ENCODE data around the gene KRAS.
A peak's percentile ranks its signal among the peaks of the same experiment; 100 is the strongest.

The KRAS gene

GRCh38 chr12:25207846-25208245 is 42.9 kb downstream of the KRAS start:
- TF ChIP-seq, protein P1, sequence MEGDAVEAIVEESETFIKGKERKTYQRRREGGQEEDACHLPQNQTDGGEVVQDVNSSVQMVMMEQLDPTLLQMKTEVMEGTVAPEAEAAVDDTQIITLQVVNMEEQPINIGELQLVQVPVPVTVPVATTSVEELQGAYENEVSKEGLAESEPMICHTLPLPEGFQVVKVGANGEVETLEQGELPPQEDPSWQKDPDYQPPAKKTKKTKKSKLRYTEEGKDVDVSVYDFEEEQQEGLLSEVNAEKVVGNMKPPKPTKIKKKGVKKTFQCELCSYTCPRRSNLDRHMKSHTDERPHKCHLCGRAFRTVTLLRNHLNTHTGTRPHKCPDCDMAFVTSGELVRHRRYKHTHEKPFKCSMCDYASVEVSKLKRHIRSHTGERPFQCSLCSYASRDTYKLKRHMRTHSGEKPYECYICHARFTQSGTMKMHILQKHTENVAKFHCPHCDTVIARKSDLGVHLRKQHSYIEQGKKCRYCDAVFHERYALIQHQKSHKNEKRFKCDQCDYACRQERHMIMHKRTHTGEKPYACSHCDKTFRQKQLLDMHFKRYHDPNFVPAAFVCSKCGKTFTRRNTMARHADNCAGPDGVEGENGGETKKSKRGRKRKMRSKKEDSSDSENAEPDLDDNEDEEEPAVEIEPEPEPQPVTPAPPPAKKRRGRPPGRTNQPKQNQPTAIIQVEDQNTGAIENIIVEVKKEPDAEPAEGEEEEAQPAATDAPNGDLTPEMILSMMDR (IDR thresholded peaks at IDR 0.05; ENCODE audit: low read depth, low read length, missing control alignments) = no peak
- H3K4me3 ChIP-seq (ENCODE audit: low read depth, low read length) = no peak overlapping the region
- DNase-seq (ENCODE audit: low read depth) = no peak
- in situ Hi-C loops (cut with HindIII; ENCODE audit: low sequenced_read_pairs) = no loop called here

GRCh38 chr12:25207411-25207810 is 43.3 kb downstream of the KRAS start:
- TF ChIP-seq, protein P1 (IDR thresholded peaks at IDR 0.05; ENCODE audit: low read depth, low read length, missing control alignments) = no peak
- no peak overlapping the region for H3K4me3 ChIP-seq (ENCODE audit: low read depth, low read length)
- in situ Hi-C loops (cut with HindIII; ENCODE audit: low sequenced_read_pairs) = no loop called here
- DNase-seq (ENCODE audit: low read depth) = no peak

GRCh38 chr12:25202137-25202536 is 48.6 kb downstream of the KRAS start:
- TF ChIP-seq, protein P1 (IDR thresholded peaks at IDR 0.05; ENCODE audit: low read depth, low read length, missing control alignments) = no peak
- no peak for DNase-seq (ENCODE audit: low read depth)
- in situ Hi-C loops (cut with HindIII; ENCODE audit: low sequenced_read_pairs) = no loop called here
- H3K4me3 ChIP-seq (ENCODE audit: low read depth, low read length) = no peak overlapping the region

DNA sequence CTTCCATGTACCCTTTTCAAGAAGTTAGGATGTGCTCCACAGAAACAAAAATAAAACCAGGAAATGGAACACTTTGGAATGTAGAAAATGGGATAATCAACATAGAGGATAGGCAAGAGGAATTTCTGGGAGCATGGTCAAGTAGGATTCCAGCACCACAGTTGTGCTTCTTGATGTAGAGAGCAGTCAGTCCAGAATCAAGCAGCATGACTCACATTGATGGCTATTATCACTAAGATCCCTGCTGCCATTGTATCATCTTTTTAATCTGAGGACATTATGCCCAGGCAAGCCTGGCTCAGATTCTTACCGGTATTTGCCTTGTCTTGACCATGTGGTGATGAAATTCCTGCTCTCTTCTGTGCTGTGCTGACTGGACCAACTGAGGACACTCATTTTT is 50.0 kb downstream of the KRAS start:
- in situ Hi-C loops (cut with HindIII; ENCODE audit: low sequenced_read_pairs) = no loop called here
- no peak overlapping the region for H3K4me3 ChIP-seq (ENCODE audit: low read depth, low read length)
- TF ChIP-seq, protein P1 (IDR thresholded peaks at IDR 0.05; ENCODE audit: low read depth, low read length, missing control alignments) = no peak
- peak; percentile 40 for DNase-seq (ENCODE audit: low read depth)

DNA sequence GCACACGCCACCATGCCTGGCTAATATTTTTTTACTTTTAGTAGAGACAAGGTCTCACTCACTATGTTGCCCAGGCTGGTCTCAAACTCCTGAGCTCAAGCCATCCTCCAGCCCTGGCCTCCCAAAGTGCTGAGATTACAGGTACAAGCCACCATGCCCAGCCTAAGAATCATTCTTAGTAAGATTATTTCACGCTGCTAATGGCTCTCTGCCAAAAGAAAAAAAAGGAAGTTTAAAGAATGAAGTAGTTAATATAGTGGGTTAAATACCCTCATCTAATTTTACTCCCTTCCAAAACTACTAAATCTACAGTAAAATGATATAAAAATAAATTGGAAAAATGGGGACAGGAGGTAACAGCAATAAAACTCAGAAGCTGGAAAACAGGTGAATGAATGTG is 53.1 kb downstream of the KRAS start:
- TF ChIP-seq, protein P1 (IDR thresholded peaks at IDR 0.05; ENCODE audit: low read depth, low read length, missing control alignments) = no peak
- no peak for DNase-seq (ENCODE audit: low read depth)
- in situ Hi-C loops (cut with HindIII; ENCODE audit: low sequenced_read_pairs) = no loop called here
- no peak overlapping the region for H3K4me3 ChIP-seq (ENCODE audit: low read depth, low read length)

- in situ Hi-C loops (cut with HindIII; ENCODE audit: low sequenced_read_pairs) = no loop called here
- TF ChIP-seq, protein P1 (IDR thresholded peaks at IDR 0.05; ENCODE audit: low read depth, low read length, missing control alignments) = no peak
- DNase-seq (ENCODE audit: low read depth) = peak; percentile 86
- H3K4me3 ChIP-seq (ENCODE audit: low read depth, low read length) = peak within 1 kb of the TSS; percentile 63
These were observed 55.4 kb downstream of the KRAS start, which contains the start of the genes DNAI7 and ETFRF1 for GRCh38 chr12:25195056-25195971. DNAI7 (minus strand) TSS chr12:25195160; CDS start chr12:25195078, 82 bp downstream. ETFRF1 (plus strand) TSS chr12:25195237; CDS start chr12:25203957, 8,720 bp downstream.
